GM19351 (cell line): ENCODE results near the gene MRPS22.
A peak's percentile ranks its signal among the peaks of the same experiment; 100 is the strongest.
"Not testable (repeated sequence)": the region's sequence is repeated elsewhere in the genome, so short reads cannot be mapped to it uniquely, and the experiment has no call there.

ENCODE experiments used
- ATAC-seq: cut with Tn5 transposase; IDR thresholded peaks from one replicate; pipeline ENCODE4 v1.9.1; 2021; ENCODE audit warnings: mild to moderate bottlenecking, moderate library complexity; ENCODE audit not compliant: unreplicated experiment

MRPS22 gene

GRCh38 chr3:139334675-139335074 lies 9.1 kb upstream of the MRPS22 start:
- ATAC-seq: not testable (repeated sequence)

- no peak for ATAC-seq
These were observed 5.4 kb upstream of the MRPS22 start for GRCh38 chr3:139338405-139338804.

GRCh38 chr3:139339219-139339906 lies 4.5 kb upstream of the MRPS22 start:
- ATAC-seq: no peak

GRCh38 chr3:139340784-139341183 lies 3.0 kb upstream of the MRPS22 start:
- no peak for ATAC-seq

GRCh38 chr3:139342054-139342453 lies 1.8 kb upstream of the MRPS22 start:
- no peak for ATAC-seq

GRCh38 chr3:139346771-139347170 lies 3.0 kb downstream of the MRPS22 start:
- no peak for ATAC-seq

GRCh38 chr3:139353920-139354556 lies 10.2 kb downstream of the MRPS22 start:
- no peak for ATAC-seq

GRCh38 chr3:139354661-139355060 lies 10.8 kb downstream of the MRPS22 start:
- ATAC-seq: no peak

- no peak for ATAC-seq
These were observed 11.7 kb downstream of the MRPS22 start for GRCh38 chr3:139355476-139355875.

GRCh38 chr3:139355891-139356290 lies 12.1 kb downstream of the MRPS22 start:
- ATAC-seq: no peak

- ATAC-seq: peak; percentile 82
These were observed 14.1 kb downstream of the MRPS22 start for GRCh38 chr3:139357899-139358298.

GRCh38 chr3:139358841-139359562 lies 15.2 kb downstream of the MRPS22 start:
- no peak for ATAC-seq

GRCh38 chr3:139361276-139361675 lies 17.5 kb downstream of the MRPS22 start:
- no peak for ATAC-seq

- ATAC-seq: no peak
These were observed 20.7 kb downstream of the MRPS22 start for GRCh38 chr3:139364549-139364948.

- ATAC-seq: no peak
These were observed 30.3 kb downstream of the MRPS22 start for GRCh38 chr3:139374099-139374498.

- ATAC-seq: no peak
These were observed 33.6 kb downstream of the MRPS22 start for GRCh38 chr3:139377378-139377777.

GRCh38 chr3:139378587-139379241 lies 34.9 kb downstream of the MRPS22 start:
- no peak for ATAC-seq

- ATAC-seq: no peak
These were observed 36.8 kb downstream of the MRPS22 start for GRCh38 chr3:139380575-139380974.

- not testable (repeated sequence) for ATAC-seq
These were observed 38.5 kb downstream of the MRPS22 start for GRCh38 chr3:139382291-139382690.

GRCh38 chr3:139388077-139388476 lies 44.3 kb downstream of the MRPS22 start:
- no peak for ATAC-seq

GRCh38 chr3:139388821-139389551 lies 45.2 kb downstream of the MRPS22 start:
- peak; percentile 24 for ATAC-seq
